ENCODE data around the gene LRPAP1. TPM values are rescaled to one million over a fixed set of nuclear protein-coding genes. Genes with fewer than 3 reads are reported as not detected.

The LRPAP1 gene
- total RNA-seq, 1 donor from 2014 or later = 147 TPM

GRCh38 chr4:3497523-3498389, 34.5 kb downstream of the LRPAP1 start:
- TF ChIP-seq, protein P1, sequence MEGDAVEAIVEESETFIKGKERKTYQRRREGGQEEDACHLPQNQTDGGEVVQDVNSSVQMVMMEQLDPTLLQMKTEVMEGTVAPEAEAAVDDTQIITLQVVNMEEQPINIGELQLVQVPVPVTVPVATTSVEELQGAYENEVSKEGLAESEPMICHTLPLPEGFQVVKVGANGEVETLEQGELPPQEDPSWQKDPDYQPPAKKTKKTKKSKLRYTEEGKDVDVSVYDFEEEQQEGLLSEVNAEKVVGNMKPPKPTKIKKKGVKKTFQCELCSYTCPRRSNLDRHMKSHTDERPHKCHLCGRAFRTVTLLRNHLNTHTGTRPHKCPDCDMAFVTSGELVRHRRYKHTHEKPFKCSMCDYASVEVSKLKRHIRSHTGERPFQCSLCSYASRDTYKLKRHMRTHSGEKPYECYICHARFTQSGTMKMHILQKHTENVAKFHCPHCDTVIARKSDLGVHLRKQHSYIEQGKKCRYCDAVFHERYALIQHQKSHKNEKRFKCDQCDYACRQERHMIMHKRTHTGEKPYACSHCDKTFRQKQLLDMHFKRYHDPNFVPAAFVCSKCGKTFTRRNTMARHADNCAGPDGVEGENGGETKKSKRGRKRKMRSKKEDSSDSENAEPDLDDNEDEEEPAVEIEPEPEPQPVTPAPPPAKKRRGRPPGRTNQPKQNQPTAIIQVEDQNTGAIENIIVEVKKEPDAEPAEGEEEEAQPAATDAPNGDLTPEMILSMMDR (IDR thresholded peaks at IDR 0.05; ENCODE audit: insufficient read depth, low read length, poor library complexity, severe bottlenecking) = no peak
- Histone ChIP-seq H3K27me3 (ENCODE audit: control insufficient read depth, insufficient read depth, low read length) (peaks cover 19% of the 10 kb centered on the region), H3K36me3 (ENCODE audit: control insufficient read depth, insufficient read depth, low read length) (no peaks in the 10 kb centered on the region), H3K4me3 (ENCODE audit: low read depth, low read length) (no peak overlapping the region)
- no peak for DNase-seq (ENCODE audit: low read depth)

DNA sequence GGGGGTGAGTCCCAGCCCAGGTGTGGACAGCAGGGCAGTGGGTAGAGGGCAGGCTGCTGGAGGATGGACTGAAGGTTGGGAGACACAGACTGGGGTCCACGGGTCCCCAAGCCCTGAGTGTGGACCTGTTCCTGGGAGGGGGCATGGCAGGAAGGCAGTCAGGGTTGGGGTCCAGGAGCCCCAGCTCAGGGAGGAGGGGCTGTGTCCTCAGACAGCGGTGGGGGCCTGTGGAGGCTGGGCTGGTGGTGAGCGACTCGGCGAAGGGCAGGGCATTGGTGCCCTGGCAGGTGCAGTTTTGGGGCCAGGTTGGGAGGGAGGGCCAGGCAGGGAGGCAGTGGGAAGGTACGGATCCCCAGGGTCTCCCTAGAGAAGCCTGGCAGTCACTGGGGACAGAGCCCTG, 35.1 kb downstream of the LRPAP1 start:
- H3K36me3 ChIP-seq (ENCODE audit: control insufficient read depth, insufficient read depth, low read length) = no peaks in the 10 kb centered on the region
- no peak overlapping the region for H3K4me3 ChIP-seq (ENCODE audit: low read depth, low read length)
- H3K27me3 ChIP-seq (ENCODE audit: control insufficient read depth, insufficient read depth, low read length) = peaks cover 23% of the 10 kb centered on the region
- TF ChIP-seq, protein P1 (IDR thresholded peaks at IDR 0.05; ENCODE audit: insufficient read depth, low read length, poor library complexity, severe bottlenecking) = no peak
- DNase-seq (ENCODE audit: low read depth) = no peak

DNA sequence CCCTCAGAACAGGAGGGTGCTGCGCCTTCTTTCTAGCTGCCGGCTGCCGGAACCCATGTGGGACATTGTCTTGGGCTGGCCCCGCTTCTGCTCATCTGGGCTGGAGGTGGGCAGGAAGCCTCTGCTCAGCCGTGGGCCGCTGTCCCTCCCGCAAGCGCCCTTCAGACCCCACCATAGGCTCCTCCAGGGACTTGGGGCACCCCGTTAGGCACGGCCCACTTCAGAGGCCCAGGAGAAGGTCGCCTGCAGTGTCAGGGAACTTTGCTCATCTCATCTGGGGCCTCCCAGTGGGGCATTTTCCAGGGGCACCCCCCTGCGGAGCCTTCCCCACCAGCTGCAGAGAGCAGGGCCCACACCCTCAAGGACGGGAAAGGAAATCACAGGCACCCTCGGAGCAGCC, 36.2 kb downstream of the LRPAP1 start:
- TF ChIP-seq, protein P1 (IDR thresholded peaks at IDR 0.05; ENCODE audit: insufficient read depth, low read length, poor library complexity, severe bottlenecking) = no peak
- DNase-seq (ENCODE audit: low read depth) = no peak
- H3K27me3 ChIP-seq (ENCODE audit: control insufficient read depth, insufficient read depth, low read length) = peaks cover 26% of the 10 kb centered on the region
- H3K36me3 ChIP-seq (ENCODE audit: control insufficient read depth, insufficient read depth, low read length) = no peaks in the 10 kb centered on the region
- no peak overlapping the region for H3K4me3 ChIP-seq (ENCODE audit: low read depth, low read length)

- TF ChIP-seq, protein P1 (IDR thresholded peaks at IDR 0.05; ENCODE audit: insufficient read depth, low read length, poor library complexity, severe bottlenecking) = no peak
These were observed 36.8 kb downstream of the LRPAP1 start for GRCh38 chr4:3495204-3495975.

GRCh38 chr4:3494462-3494871, 37.8 kb downstream of the LRPAP1 start:
- DNase-seq (ENCODE audit: low read depth) = no peak
- Histone ChIP-seq H3K4me3 (ENCODE audit: low read depth, low read length) (no peak overlapping the region), H3K36me3 (ENCODE audit: control insufficient read depth, insufficient read depth, low read length) (no peaks in the 10 kb centered on the region), H3K27me3 (ENCODE audit: control insufficient read depth, insufficient read depth, low read length) (peaks cover 26% of the 10 kb centered on the region)
- TF ChIP-seq, protein P1 (IDR thresholded peaks at IDR 0.05; ENCODE audit: insufficient read depth, low read length, poor library complexity, severe bottlenecking) = no peak

More at GRCh38 chr4:3495204-3495975, 36.8 kb downstream of the LRPAP1 start:
- Histone ChIP-seq H3K27me3 (ENCODE audit: control insufficient read depth, insufficient read depth, low read length) (peaks cover 26% of the 10 kb centered on the region), H3K4me3 (ENCODE audit: low read depth, low read length) (no peak overlapping the region), H3K36me3 (ENCODE audit: control insufficient read depth, insufficient read depth, low read length) (no peaks in the 10 kb centered on the region)
- no peak for DNase-seq (ENCODE audit: low read depth)
